Trophoblast cell (in vitro differentiated cells and primary cell): ENCODE results near the gene PLEKHA5.

Experiments used
- DNase-seq, 2 donors: peaks; one replicate each; pipeline ENCODE4 v3.0.0-alpha.2; 2016
- H2AFZ ChIP-seq: 2 replicates; pipeline ENCODE4 v1.6.1; 2013; ENCODE audit warnings: low read length, moderate library complexity, mild to moderate bottlenecking; ENCODE audit not compliant: insufficient read depth, poor library complexity
- H2AK5ac ChIP-seq: 2 replicates; pipeline ENCODE4 v1.6.1; 2013; ENCODE audit warnings: mild to moderate bottlenecking, low read length
- H2BK120ac ChIP-seq: 2 replicates; pipeline ENCODE4 v1.6.1; 2013; ENCODE audit warnings: low read length, mild to moderate bottlenecking, moderate library complexity; ENCODE audit not compliant: insufficient read depth, poor library complexity
- H2BK12ac ChIP-seq: 2 replicates; pipeline ENCODE4 v1.6.1; 2013; ENCODE audit warnings: mild to moderate bottlenecking, low read length, moderate library complexity
- H2BK5ac ChIP-seq: 2 replicates; pipeline ENCODE4 v1.6.1; 2013; ENCODE audit warnings: low read length, low read depth, moderate library complexity, mild to moderate bottlenecking; ENCODE audit not compliant: poor library complexity
- H3K14ac ChIP-seq: 2 replicates; pipeline ENCODE4 v1.6.1; 2013; ENCODE audit warnings: mild to moderate bottlenecking, low read length
- H3K18ac ChIP-seq: 2 replicates; pipeline ENCODE4 v1.6.1; 2013; ENCODE audit warnings: mild to moderate bottlenecking, low read length
- H3K23ac ChIP-seq: 2 replicates; pipeline ENCODE4 v1.6.1; 2013; ENCODE audit warnings: low read length
- H3K27ac ChIP-seq: 2 replicates; pipeline ENCODE4 v1.5.1; 2013; ENCODE audit warnings: low read depth, mild to moderate bottlenecking, inconsistent platforms, low read length, moderate library complexity
- H3K27me3 ChIP-seq: 2 replicates; pipeline ENCODE4 v1.6.1; 2013; ENCODE audit warnings: inconsistent platforms, mild to moderate bottlenecking, low read length, moderate library complexity; ENCODE audit not compliant: insufficient read depth
- H3K36me3 ChIP-seq, 2 experiments: 1 replicate in 1 of 2; 2 replicates in 1 of 2; pipeline ENCODE4 v1.6.1; 2013; ENCODE audit warnings: low read length in 2 of 2, mild to moderate bottlenecking in 2 of 2, moderate library complexity in 1 of 2; ENCODE audit not compliant: insufficient read depth in 2 of 2, control insufficient read depth in 1 of 2
- H3K4ac ChIP-seq: 2 replicates; pipeline ENCODE4 v1.6.1; 2013; ENCODE audit warnings: low read depth, mild to moderate bottlenecking, low read length, moderate library complexity
- H3K4me1 ChIP-seq, 2 experiments: 1 replicate in 1 of 2; 2 replicates in 1 of 2; pipeline ENCODE4 v1.6.1; 2013; ENCODE audit warnings: low read length in 2 of 2, mild to moderate bottlenecking in 2 of 2, moderate library complexity in 1 of 2; ENCODE audit not compliant: insufficient read depth in 2 of 2, control insufficient read depth in 1 of 2
- H3K4me2 ChIP-seq: 2 replicates; pipeline ENCODE4 v1.6.1; 2013; ENCODE audit warnings: inconsistent platforms, mild to moderate bottlenecking, low read length, moderate library complexity
- H3K4me3 ChIP-seq: 2 replicates; pipeline ENCODE4 v1.5.1; 2013; ENCODE audit warnings: mild to moderate bottlenecking, low read depth, low read length, inconsistent platforms
- H3K79me1 ChIP-seq: one replicate; pipeline ENCODE4 v1.6.1; 2013; ENCODE audit warnings: low read length
- H3K79me2 ChIP-seq: 2 replicates; pipeline ENCODE4 v1.6.1; 2013; ENCODE audit warnings: low read length, mild to moderate bottlenecking; ENCODE audit not compliant: control insufficient read depth, insufficient read depth, poor library complexity
- H3K9ac ChIP-seq: 2 replicates; pipeline ENCODE4 v1.6.1; 2013; ENCODE audit warnings: mild to moderate bottlenecking, low read length
- H3K9me3 ChIP-seq: 2 replicates; pipeline ENCODE4 v1.6.1; 2013; ENCODE audit warnings: low read depth, mild to moderate bottlenecking, control low read depth, inconsistent platforms, low read length; ENCODE audit not compliant: insufficient read depth
- H4K12ac ChIP-seq: 2 replicates; pipeline ENCODE4 v1.6.1; 2013; ENCODE audit warnings: low read depth, mild to moderate bottlenecking, low read length, moderate library complexity
- H4K8ac ChIP-seq: 2 replicates; pipeline ENCODE4 v1.6.1; 2013; ENCODE audit warnings: low read depth, mild to moderate bottlenecking, low read length, moderate library complexity
- H4K91ac ChIP-seq: one replicate; pipeline ENCODE4 v1.6.1; 2013; ENCODE audit warnings: low read depth, mild to moderate bottlenecking, low read length, moderate library complexity
- WGBS: extraction: QIAGEN DNeasy Blood & Tissue Kit; methylation state at CpG from one replicate; pipeline ENCODE4 v1.1.7; 2013; ENCODE audit warnings: missing lambda C conversion rate; ENCODE audit not compliant: insufficient read length, insufficient coverage; ENCODE audit errors: extremely low coverage; 5-methylcytosine and 5-hydroxymethylcytosine counted together

The PLEKHA5 gene

DNA sequence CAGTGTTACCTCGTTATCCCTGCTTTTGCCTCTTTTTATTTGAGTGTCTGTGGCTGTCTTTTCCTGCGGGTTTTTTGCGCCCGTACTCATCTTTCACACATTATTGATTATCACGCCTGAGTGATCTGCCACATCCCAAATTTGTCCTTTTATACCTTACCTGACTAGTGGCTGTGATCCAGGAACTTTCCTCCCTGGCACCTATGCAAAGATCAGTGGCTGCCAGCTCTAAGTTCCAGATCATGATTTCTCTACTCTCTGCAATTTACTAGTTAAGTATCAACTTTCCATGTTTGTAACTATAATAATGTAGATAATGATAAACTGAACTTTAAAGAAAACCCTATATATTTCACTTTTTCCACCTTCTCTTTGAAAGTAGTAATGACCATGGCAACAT lies 36.9 kb downstream of the PLEKHA5 start:
- no peak overlapping the region for H3K9ac ChIP-seq
- no CpG with 5 or more reads among the region's 5 CpGs for WGBS
- DNase-seq: no peak

DNA sequence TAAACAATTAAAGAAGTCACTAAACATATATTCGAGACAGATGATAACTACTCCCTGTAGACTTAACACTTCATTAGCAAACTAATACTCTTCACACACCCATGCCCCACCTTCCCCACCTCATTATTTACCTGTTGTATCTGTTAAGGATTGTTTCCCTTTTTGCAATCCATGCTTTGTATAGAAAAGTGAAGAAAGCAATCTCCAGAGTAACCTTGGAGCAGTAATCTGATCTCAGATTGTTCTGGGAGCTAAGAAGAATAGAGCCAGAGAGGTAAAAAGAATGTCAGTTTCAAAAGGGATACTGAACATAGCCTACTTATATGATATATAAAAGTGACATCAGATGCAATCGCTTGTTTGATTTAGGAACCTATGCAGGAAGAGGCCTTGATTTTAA lies 37.4 kb downstream of the PLEKHA5 start:
- Histone ChIP-seq H4K8ac (no peak overlapping the region), H3K18ac (no peak overlapping the region), H3K4ac (no peak overlapping the region), H3K36me3 (no peaks in the 10 kb centered on the region), H3K4me3 (no peak overlapping the region), H3K23ac (no peak overlapping the region), H4K12ac (no peak overlapping the region), H3K27ac (no peak overlapping the region), H3K27me3 (no peaks in the 10 kb centered on the region), H3K4me1 (peaks cover 2 to 5% of the 10 kb centered on the region in 2 experiments), H2BK12ac (no peak overlapping the region), H3K9me3 (no peaks in the 10 kb centered on the region), H3K14ac (no peak overlapping the region), H3K79me1 (no peaks in the 10 kb centered on the region), H2BK5ac (no peak overlapping the region), H2BK120ac (no peak overlapping the region), H3K4me2 (no peak overlapping the region), H2AFZ (no peak overlapping the region), H2AK5ac (no peak overlapping the region), H3K9ac (no peak overlapping the region), H3K79me2 (peaks cover 2% of the 10 kb centered on the region), H4K91ac (no peak overlapping the region)
- no peak for DNase-seq
- WGBS: no CpG with 5 or more reads among the region's 2 CpGs

More for the DNA sequence above, 36.9 kb downstream of the PLEKHA5 start:
- Histone ChIP-seq H3K4ac (peak overlapping the region; percentile 95), H3K14ac (no peak overlapping the region), H3K27ac (no peak overlapping the region), H3K9me3 (no peaks in the 10 kb centered on the region), H3K4me1 (peaks cover 2 to 5% of the 10 kb centered on the region in 2 experiments), H2BK5ac (no peak overlapping the region), H3K27me3 (no peaks in the 10 kb centered on the region), H2AK5ac (no peak overlapping the region), H3K79me2 (peaks cover 2% of the 10 kb centered on the region), H3K18ac (no peak overlapping the region), H2BK12ac (peak overlapping the region; percentile 49), H4K8ac (no peak overlapping the region), H3K36me3 (no peaks in the 10 kb centered on the region), H3K4me2 (no peak overlapping the region), H4K12ac (no peak overlapping the region), H4K91ac (no peak overlapping the region), H3K23ac (no peak overlapping the region), H3K79me1 (no peaks in the 10 kb centered on the region), H3K4me3 (no peak overlapping the region), H2BK120ac (no peak overlapping the region), H2AFZ (no peak overlapping the region)

DNA sequence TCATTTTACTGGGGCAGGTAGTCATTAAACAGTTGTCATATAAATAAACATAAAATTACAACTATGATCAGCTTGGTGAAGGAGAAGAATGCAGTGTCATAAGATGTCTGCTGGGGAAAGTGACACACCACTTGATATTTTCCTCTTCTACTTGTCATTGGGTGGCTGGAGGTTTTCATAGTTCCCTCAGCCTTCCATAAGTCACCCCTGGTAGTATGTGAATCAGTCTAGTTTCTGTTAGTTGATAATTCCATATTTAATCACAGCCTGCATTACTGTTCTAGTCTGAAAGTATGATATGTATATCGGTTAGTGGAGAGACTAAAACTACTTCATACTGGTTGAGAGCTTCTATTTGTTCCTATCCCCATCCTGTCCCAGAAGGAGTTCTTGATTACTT lies 38.2 kb downstream of the PLEKHA5 start:
- no peak overlapping the region for H2AFZ ChIP-seq
- H3K36me3 ChIP-seq: no peaks in the 10 kb centered on the region
- H3K4me2 ChIP-seq: no peak overlapping the region
- H3K27ac ChIP-seq: no peak overlapping the region
- H3K14ac ChIP-seq: no peak overlapping the region
- WGBS: no CpG with 5 or more reads among the region's 1 CpG
- no peak overlapping the region for H2BK5ac ChIP-seq
- no peak overlapping the region for H3K18ac ChIP-seq
- DNase-seq: no peak
- no peak overlapping the region for H3K4ac ChIP-seq
- no peak overlapping the region for H2BK12ac ChIP-seq
- H3K23ac ChIP-seq: no peak overlapping the region
- H4K12ac ChIP-seq: no peak overlapping the region
- peaks cover 2% of the 10 kb centered on the region for H3K79me2 ChIP-seq
- no peak overlapping the region for H3K4me3 ChIP-seq
- H3K79me1 ChIP-seq: no peaks in the 10 kb centered on the region
- no peak overlapping the region for H4K91ac ChIP-seq
- H3K4me1 ChIP-seq: peaks cover 2 to 5% of the 10 kb centered on the region in 2 experiments
- no peak overlapping the region for H3K9ac ChIP-seq
- no peaks in the 10 kb centered on the region for H3K27me3 ChIP-seq
- no peak overlapping the region for H4K8ac ChIP-seq
- H2AK5ac ChIP-seq: no peak overlapping the region
- H2BK120ac ChIP-seq: no peak overlapping the region
- H3K9me3 ChIP-seq: no peaks in the 10 kb centered on the region

DNA sequence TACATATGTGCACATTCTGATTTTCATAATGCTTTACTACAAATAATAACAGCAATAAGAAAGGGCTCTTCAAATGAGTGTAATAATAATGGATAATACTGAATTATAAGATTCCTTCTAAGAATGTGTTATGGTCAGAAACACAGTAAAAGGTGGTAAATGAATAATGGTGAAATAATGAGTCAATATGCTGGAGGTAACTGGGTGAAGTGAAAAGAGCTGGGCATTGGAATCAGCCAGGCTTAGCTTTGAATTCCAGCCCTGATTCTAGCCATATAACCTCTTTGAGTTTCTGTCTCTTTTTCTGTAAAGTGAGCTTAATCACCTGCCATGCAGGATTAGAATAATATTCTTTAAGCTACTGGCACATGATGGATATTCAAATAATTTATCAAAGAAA lies 39.1 kb downstream of the PLEKHA5 start:
- no peaks in the 10 kb centered on the region for H3K9me3 ChIP-seq
- peaks cover 2% of the 10 kb centered on the region for H3K79me2 ChIP-seq
- no peak overlapping the region for H3K23ac ChIP-seq
- no peaks in the 10 kb centered on the region for H3K36me3 ChIP-seq
- H2AK5ac ChIP-seq: no peak overlapping the region
- H3K14ac ChIP-seq: no peak overlapping the region
- no peak overlapping the region for H3K9ac ChIP-seq
- H4K91ac ChIP-seq: no peak overlapping the region
- no peak overlapping the region for H4K8ac ChIP-seq
- H3K4me2 ChIP-seq: no peak overlapping the region
- no peak overlapping the region for H3K4ac ChIP-seq
- H3K27ac ChIP-seq: no peak overlapping the region
- no peak overlapping the region for H2BK12ac ChIP-seq
- H2BK120ac ChIP-seq: no peak overlapping the region
- no peak overlapping the region for H2AFZ ChIP-seq
- no peak overlapping the region for H4K12ac ChIP-seq
- no peak overlapping the region for H2BK5ac ChIP-seq
- no peaks in the 10 kb centered on the region for H3K79me1 ChIP-seq
- DNase-seq: no peak
- H3K4me3 ChIP-seq: no peak overlapping the region
- H3K4me1 ChIP-seq: peaks cover 2 to 5% of the 10 kb centered on the region in 2 experiments
- H3K27me3 ChIP-seq: no peaks in the 10 kb centered on the region
- H3K18ac ChIP-seq: no peak overlapping the region
